Measurements from ENCODE around the gene LLGL2.

DNA sequence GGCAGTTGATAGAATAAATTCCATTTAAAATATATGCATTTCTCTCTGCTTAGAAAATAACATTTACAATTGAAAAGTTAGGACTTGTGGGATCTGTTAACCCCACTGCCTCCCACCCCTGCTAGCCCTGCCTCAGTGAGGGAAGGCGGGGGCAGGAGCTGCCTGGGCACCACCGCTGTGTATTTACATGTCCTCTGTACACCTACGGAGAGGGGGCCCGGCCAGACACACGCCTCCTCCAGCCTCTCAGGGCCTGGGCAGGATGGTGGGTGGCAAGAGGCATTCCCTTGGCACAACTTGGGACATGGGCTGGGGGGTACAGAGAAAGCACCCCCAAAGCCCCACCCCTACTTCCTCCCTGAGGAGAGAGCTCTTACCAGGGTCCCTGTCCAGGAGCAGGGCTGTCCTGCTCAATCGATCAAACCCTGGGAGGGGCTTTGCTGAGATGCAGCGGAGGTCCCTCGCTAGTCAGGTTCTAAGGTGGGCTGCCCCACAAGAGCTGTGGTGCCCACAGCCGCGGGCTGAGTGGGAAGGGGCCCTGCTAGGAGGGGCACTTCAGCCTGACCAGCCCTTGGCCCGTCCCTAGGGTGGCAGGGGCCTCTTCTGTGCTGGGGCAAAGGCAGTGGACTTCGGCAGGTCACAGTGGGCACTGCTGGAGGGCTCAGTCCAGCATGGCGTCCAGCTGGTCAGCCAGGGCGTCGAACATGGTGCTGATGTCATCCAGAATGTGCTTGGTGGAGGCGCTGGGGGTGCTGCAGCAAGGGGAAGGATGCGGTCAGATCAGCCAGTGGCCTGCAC lies 24.9 kb upstream of the LLGL2 start:
- TF ChIP-seq, protein P1, sequence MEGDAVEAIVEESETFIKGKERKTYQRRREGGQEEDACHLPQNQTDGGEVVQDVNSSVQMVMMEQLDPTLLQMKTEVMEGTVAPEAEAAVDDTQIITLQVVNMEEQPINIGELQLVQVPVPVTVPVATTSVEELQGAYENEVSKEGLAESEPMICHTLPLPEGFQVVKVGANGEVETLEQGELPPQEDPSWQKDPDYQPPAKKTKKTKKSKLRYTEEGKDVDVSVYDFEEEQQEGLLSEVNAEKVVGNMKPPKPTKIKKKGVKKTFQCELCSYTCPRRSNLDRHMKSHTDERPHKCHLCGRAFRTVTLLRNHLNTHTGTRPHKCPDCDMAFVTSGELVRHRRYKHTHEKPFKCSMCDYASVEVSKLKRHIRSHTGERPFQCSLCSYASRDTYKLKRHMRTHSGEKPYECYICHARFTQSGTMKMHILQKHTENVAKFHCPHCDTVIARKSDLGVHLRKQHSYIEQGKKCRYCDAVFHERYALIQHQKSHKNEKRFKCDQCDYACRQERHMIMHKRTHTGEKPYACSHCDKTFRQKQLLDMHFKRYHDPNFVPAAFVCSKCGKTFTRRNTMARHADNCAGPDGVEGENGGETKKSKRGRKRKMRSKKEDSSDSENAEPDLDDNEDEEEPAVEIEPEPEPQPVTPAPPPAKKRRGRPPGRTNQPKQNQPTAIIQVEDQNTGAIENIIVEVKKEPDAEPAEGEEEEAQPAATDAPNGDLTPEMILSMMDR (conservative IDR thresholded peaks at IDR 0.05 in 1 of 2, IDR thresholded peaks at IDR 0.05 in 1 of 2; ENCODE audit: low read depth in 1 of 2, low read length in 2 of 2): no peak
- no peak for TF ChIP-seq EZH2 (IDR thresholded peaks at IDR 0.05; ENCODE audit: low read length, missing control alignments)
